GM12801 (cell line): ENCODE results near the gene CCR6.

Experiments used
- TF ChIP-seq, protein P1 (sequence below): IDR thresholded peaks from one replicate; pipeline ENCODE4 v1.5.1; 2011; ENCODE audit warnings: control low read depth; ENCODE audit not compliant: insufficient read length; ENCODE audit errors: extremely low read depth

CCR6 gene

GRCh38 chr6:167165858-167166471 is 43.1 kb downstream of the CCR6 start:
- TF ChIP-seq, protein P1, sequence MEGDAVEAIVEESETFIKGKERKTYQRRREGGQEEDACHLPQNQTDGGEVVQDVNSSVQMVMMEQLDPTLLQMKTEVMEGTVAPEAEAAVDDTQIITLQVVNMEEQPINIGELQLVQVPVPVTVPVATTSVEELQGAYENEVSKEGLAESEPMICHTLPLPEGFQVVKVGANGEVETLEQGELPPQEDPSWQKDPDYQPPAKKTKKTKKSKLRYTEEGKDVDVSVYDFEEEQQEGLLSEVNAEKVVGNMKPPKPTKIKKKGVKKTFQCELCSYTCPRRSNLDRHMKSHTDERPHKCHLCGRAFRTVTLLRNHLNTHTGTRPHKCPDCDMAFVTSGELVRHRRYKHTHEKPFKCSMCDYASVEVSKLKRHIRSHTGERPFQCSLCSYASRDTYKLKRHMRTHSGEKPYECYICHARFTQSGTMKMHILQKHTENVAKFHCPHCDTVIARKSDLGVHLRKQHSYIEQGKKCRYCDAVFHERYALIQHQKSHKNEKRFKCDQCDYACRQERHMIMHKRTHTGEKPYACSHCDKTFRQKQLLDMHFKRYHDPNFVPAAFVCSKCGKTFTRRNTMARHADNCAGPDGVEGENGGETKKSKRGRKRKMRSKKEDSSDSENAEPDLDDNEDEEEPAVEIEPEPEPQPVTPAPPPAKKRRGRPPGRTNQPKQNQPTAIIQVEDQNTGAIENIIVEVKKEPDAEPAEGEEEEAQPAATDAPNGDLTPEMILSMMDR = no peak
